ENCODE data around the gene OR52D1. TPM values are rescaled to one million over a fixed set of nuclear protein-coding genes. Genes with fewer than 3 reads are reported as not detected.

The OR52D1 gene
- total and polyA plus RNA-seq, 2 of the 4 experiments (the other 2 are of a cell fraction): not detected

DNA sequence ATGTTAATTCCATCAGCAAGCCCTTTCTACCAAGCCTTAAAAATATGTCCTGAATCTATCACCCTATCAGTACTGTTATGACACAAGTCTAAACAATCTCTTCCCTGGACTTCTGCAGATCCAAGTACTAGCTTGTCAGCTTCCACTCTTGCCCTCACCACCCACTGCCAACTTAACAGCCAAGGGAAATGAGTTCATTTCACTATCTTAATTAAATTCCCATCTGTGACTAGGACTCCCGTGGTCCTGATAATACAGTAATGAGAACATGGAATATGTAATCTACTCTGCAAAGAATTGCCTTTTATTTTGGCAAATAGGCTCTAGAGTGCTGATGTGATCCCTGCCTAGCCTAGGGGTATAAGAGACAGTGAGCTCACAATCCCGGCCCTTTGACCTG, 11.2 kb downstream of the OR52D1 start:
- H2BK20ac ChIP-seq (ENCODE audit: low read depth, low read length): no peak overlapping the region
- no peak overlapping the region for H3K18ac ChIP-seq (ENCODE audit: low read depth, low read length)
- H2BK5ac ChIP-seq (ENCODE audit: low read depth, low read length, poor library complexity, severe bottlenecking): no peak overlapping the region
- H3K4me3 ChIP-seq (ENCODE audit: insufficient read depth, low read depth, low read length): no peak overlapping the region
- no peak overlapping the region for H3K14ac ChIP-seq (replicated peaks; ENCODE audit: low read depth, low read length)
- H3K9me3 ChIP-seq (ENCODE audit: control insufficient read depth, insufficient read depth, low read length): no peaks in the 10 kb centered on the region
- CTCF ChIA-PET: no interaction called here
- DNase-seq (no peak), ATAC-seq (ENCODE audit: low read depth) (no peak)
- H3K56ac ChIP-seq (ENCODE audit: extremely low read depth, insufficient read depth, low read length): no peak overlapping the region
- no peak overlapping the region for H2BK120ac ChIP-seq (ENCODE audit: low read depth, low read length)
- H3K23ac ChIP-seq (ENCODE audit: low read depth, low read length): no peak overlapping the region
- intact Hi-C loops (cut with micrococcal nuclease): no loop called here
- no peak overlapping the region for H2AK9ac ChIP-seq (replicated peaks; ENCODE audit: low read depth, low read length, poor library complexity)
- no CpG with 5 or more reads among the region's 2 CpGs for WGBS, 2 experiments (ENCODE audit: extremely low coverage in 2 of 2, insufficient read length in 1 of 2)
- POLR2A ChIA-PET (ENCODE audit: unreplicated experiment): no interaction called here
- H4K20me1 ChIP-seq (ENCODE audit: insufficient read depth, low read length): no peaks in the 10 kb centered on the region
- no peak overlapping the region for H2AFZ ChIP-seq (replicated peaks; ENCODE audit: low read length, poor library complexity)
- no peak overlapping the region for H2AK5ac ChIP-seq (ENCODE audit: low read depth, low read length)
- no peak overlapping the region for H3K4ac ChIP-seq (ENCODE audit: low read depth, low read length)
- no peak overlapping the region for H3K27ac ChIP-seq (ENCODE audit: insufficient read depth, low read length)
- H3K4me2 ChIP-seq (ENCODE audit: low read depth, low read length): no peak overlapping the region
- no peaks in the 10 kb centered on the region for H3K27me3 ChIP-seq (ENCODE audit: control insufficient read depth, insufficient read depth, low read length)
- dilution Hi-C loops (cut with HindIII; ENCODE audit: low sequenced_read_pairs, unreplicated experiment): no loop called here
- H4K5ac ChIP-seq (ENCODE audit: low read depth, low read length): no peak overlapping the region
- H3K36me3 ChIP-seq (ENCODE audit: control insufficient read depth, insufficient read depth, low read length): no peaks in the 10 kb centered on the region
- no peaks in the 10 kb centered on the region for H3K4me1 ChIP-seq (ENCODE audit: control insufficient read depth, insufficient read depth, low read length)
- no peak overlapping the region for H4K91ac ChIP-seq (ENCODE audit: insufficient read depth, low read depth, low read length)
- H3K9ac ChIP-seq (ENCODE audit: low read depth, low read length): no peak overlapping the region
- no peaks in the 10 kb centered on the region for H3K9me1 ChIP-seq (ENCODE audit: insufficient read depth, low read length)
- H2BK15ac ChIP-seq (ENCODE audit: low read depth, low read length): no peak overlapping the region
- no peaks in the 10 kb centered on the region for H3K79me1 ChIP-seq (ENCODE audit: low read depth in 1 of 2, low read length in 2 of 2)
- no peak overlapping the region for H4K8ac ChIP-seq (ENCODE audit: low read depth in 2 of 2, low read length in 2 of 2)
- no peak for TF ChIP-seq NFE2L2 (IDR thresholded peaks at IDR 0.05; ENCODE audit: low read depth, low read length)
- in situ Hi-C loops (cut with MboI; ENCODE audit: low sequenced_read_pairs): no loop called here
- no TSS peak for BruUV-seq (replicated peaks)

All from IMR-90 (cell line).